ENCODE data around the gene RBMS3.

The RBMS3 gene

GRCh38 chr3:29850641-29851040 is 569.8 kb downstream of the RBMS3 start:
- no peak for DNase-seq

- DNase-seq = no peak
Measured at GRCh38 chr3:29852767-29853166, 571.9 kb downstream of the RBMS3 start.

GRCh38 chr3:29853841-29854397 is 573.0 kb downstream of the RBMS3 start:
- DNase-seq = no peak

GRCh38 chr3:29854821-29855220 is 574.0 kb downstream of the RBMS3 start:
- DNase-seq = no peak

GRCh38 chr3:29859726-29860270 is 578.9 kb downstream of the RBMS3 start:
- no peak for DNase-seq

- no peak for DNase-seq
Measured at GRCh38 chr3:29864809-29865208, 583.9 kb downstream of the RBMS3 start.

GRCh38 chr3:29868543-29869101 is 587.8 kb downstream of the RBMS3 start:
- DNase-seq = no peak

GRCh38 chr3:29870136-29870535 is 589.3 kb downstream of the RBMS3 start:
- no peak for DNase-seq

- no peak for DNase-seq
Measured at GRCh38 chr3:29871087-29871486, 590.2 kb downstream of the RBMS3 start.

- no peak for DNase-seq
Measured at GRCh38 chr3:29880809-29881208, 599.9 kb downstream of the RBMS3 start.

GRCh38 chr3:29887451-29887850 is 606.6 kb downstream of the RBMS3 start:
- no peak for DNase-seq

- no peak for DNase-seq
Measured at GRCh38 chr3:29889215-29889614, 608.3 kb downstream of the RBMS3 start.

- DNase-seq = no peak
Measured at GRCh38 chr3:29890801-29891200, 609.9 kb downstream of the RBMS3 start.

GRCh38 chr3:29892976-29893554 is 612.2 kb downstream of the RBMS3 start:
- no peak for DNase-seq

- no peak for DNase-seq
Measured at GRCh38 chr3:29896856-29897255, 616.0 kb downstream of the RBMS3 start.

- DNase-seq = no peak
Measured at GRCh38 chr3:29898171-29898965, 617.5 kb downstream of the RBMS3 start.

- no peak for DNase-seq
Measured at GRCh38 chr3:29899021-29899420, 618.1 kb downstream of the RBMS3 start.

- no peak for DNase-seq
Measured at GRCh38 chr3:29901097-29901496, 620.2 kb downstream of the RBMS3 start.

GRCh38 chr3:29903600-29903999 is 622.7 kb downstream of the RBMS3 start:
- DNase-seq = no peak

- no peak for DNase-seq
Measured at GRCh38 chr3:29906906-29907305, 626.0 kb downstream of the RBMS3 start.

GRCh38 chr3:29912600-29913288 is 631.9 kb downstream of the RBMS3 start:
- no peak for DNase-seq

- no peak for DNase-seq
Measured at GRCh38 chr3:29914861-29915524, 634.1 kb downstream of the RBMS3 start.

GRCh38 chr3:29919571-29919970 is 638.7 kb downstream of the RBMS3 start:
- DNase-seq = no peak

Measured in GOT3 (cell line).